Keratinocyte (primary cell): Measurements from ENCODE around the gene SCUBE2. TPM values are rescaled to one million over a fixed set of nuclear protein-coding genes. Genes with fewer than 3 reads are reported as not detected.

Experiments used
- DNase-seq: peaks from one replicate; pipeline ENCODE4 v3.0.0-alpha.2; 2011; ENCODE audit warnings: low read depth, missing footprints, low spot score
- FAIRE-seq: peaks from 2 replicates; lab custom pipeline; 2011; peaks lifted over from hg19 to GRCh38; lab: Jason Lieb, UNC
- H2AFZ ChIP-seq: 2 replicates; pipeline ENCODE4 v1.6.0; 2012; ENCODE audit warnings: low read length, control low read depth, inconsistent platforms; ENCODE audit not compliant: control insufficient read depth
- H3K27ac ChIP-seq: 2 replicates; pipeline ENCODE4 v1.5.1; 2011; ENCODE audit warnings: low read length; ENCODE audit not compliant: control insufficient read depth, insufficient read depth
- H3K27me3 ChIP-seq: 3 replicates; pipeline ENCODE4 v1.6.0; 2011; ENCODE audit warnings: low read length; ENCODE audit not compliant: control insufficient read depth, insufficient read depth; ENCODE audit errors: extremely low read depth
- H3K36me3 ChIP-seq, 2 experiments: 2 replicates in 1 of 2; 3 replicates in 1 of 2; pipeline ENCODE4 v1.5.1; 2011; ENCODE audit warnings: low read length in 2 of 2, mild to moderate bottlenecking in 1 of 2; ENCODE audit not compliant: control insufficient read depth in 2 of 2, insufficient read depth in 2 of 2; ENCODE audit errors: extremely low read depth in 1 of 2
- H3K4me1 ChIP-seq: 3 replicates; pipeline ENCODE4 v1.5.1; 2011; ENCODE audit warnings: low read length; ENCODE audit not compliant: control insufficient read depth, insufficient read depth; ENCODE audit errors: extremely low read depth
- H3K4me2 ChIP-seq: 3 replicates; pipeline ENCODE4 v1.6.0; 2011; ENCODE audit warnings: low read depth, low read length; ENCODE audit not compliant: control insufficient read depth, insufficient read depth; ENCODE audit errors: extremely low read depth
- H3K4me3 ChIP-seq, 3 experiments: fragments of 200-600 bp in 1 of 3; sonication (generic) in 1 of 3; 2 replicates in 2 of 3; 3 replicates in 1 of 3; pipeline ENCODE4 v1.5.1; 2011 to 2016; ENCODE audit warnings: low read length in 3 of 3, mild to moderate bottlenecking in 3 of 3, control low read depth in 2 of 3, inconsistent platforms in 1 of 3, low read depth in 1 of 3, mixed read lengths in 1 of 3, mixed run types in 1 of 3, moderate library complexity in 1 of 3; ENCODE audit not compliant: control insufficient read depth in 2 of 3, insufficient read depth in 2 of 3; ENCODE audit errors: extremely low read depth in 1 of 3
- H3K79me2 ChIP-seq: 2 replicates; pipeline ENCODE4 v1.6.0; 2012; ENCODE audit warnings: low read length; ENCODE audit not compliant: control insufficient read depth, insufficient read depth
- H3K9ac ChIP-seq: 3 replicates; pipeline ENCODE4 v1.6.0; 2011; ENCODE audit warnings: low read length; ENCODE audit not compliant: control insufficient read depth, insufficient read depth; ENCODE audit errors: extremely low read depth
- H3K9me1 ChIP-seq: 3 replicates; pipeline ENCODE4 v1.6.0; 2011; ENCODE audit warnings: low read length; ENCODE audit not compliant: control insufficient read depth, insufficient read depth; ENCODE audit errors: extremely low read depth
- H3K9me3 ChIP-seq: 2 replicates; pipeline ENCODE4 v1.5.1; 2012; ENCODE audit warnings: low read depth, low read length; ENCODE audit not compliant: control insufficient read depth
- H4K20me1 ChIP-seq: 3 replicates; pipeline ENCODE4 v1.6.0; 2011; ENCODE audit warnings: low read length; ENCODE audit not compliant: control insufficient read depth, insufficient read depth; ENCODE audit errors: extremely low read depth
- EZH2 ChIP-seq: IDR thresholded peaks from one replicate; pipeline ENCODE4 v1.6.1; 2012; ENCODE audit warnings: inconsistent platforms, mild to moderate bottlenecking, low read length, moderate library complexity
- dilution Hi-C: fragments of 300-500 bp; cut with MboI; formaldehyde crosslinking; loops from one replicate; pipeline ENCODE4 v1.7.0; 2020; ENCODE audit warnings: low sequenced_read_pairs; ENCODE audit not compliant: extremely low pct_ligation_motif_present
- polyA plus RNA-seq, 5 experiments: library from polyadenylated mRNA; depleted of rRNA in 3 of 5; stranded (reverse) in 3 of 5; stranded (forward) in 1 of 5; unstranded in 1 of 5; fragments of >200 nt; gene quantifications; 1 replicate in 1 of 5; 2 replicates in 3 of 5; 3 replicates in 1 of 5; pipeline versions ENCODE4 v1.2.1 to v1.2.3, GENCODE V29; 2011 to 2012; ENCODE audit warnings: missing spikeins in 2 of 5, low read depth in 1 of 5, low replicate concordance in 1 of 5
- TF ChIP-seq, protein P1 (sequence below), 3 experiments: IDR thresholded peaks in 1 of 3; conservative IDR thresholded peaks in 1 of 3; optimal IDR thresholded peaks in 1 of 3; 2 replicates in 2 of 3; 3 replicates in 1 of 3; pipeline versions ENCODE3 to v1.5.1; 2011; ENCODE audit warnings: low read length in 3 of 3, mild to moderate bottlenecking in 3 of 3, moderate library complexity in 2 of 3, control low read depth in 1 of 3, inconsistent platforms in 1 of 3; ENCODE audit not compliant: insufficient read depth in 2 of 3; ENCODE audit errors: extremely low read depth in 1 of 3

SCUBE2 gene
- polyA plus RNA-seq, 1 donor (not counting 4 experiments of a cell fraction or from before 2014, with no cell fraction given) = 1.5 TPM

DNA sequence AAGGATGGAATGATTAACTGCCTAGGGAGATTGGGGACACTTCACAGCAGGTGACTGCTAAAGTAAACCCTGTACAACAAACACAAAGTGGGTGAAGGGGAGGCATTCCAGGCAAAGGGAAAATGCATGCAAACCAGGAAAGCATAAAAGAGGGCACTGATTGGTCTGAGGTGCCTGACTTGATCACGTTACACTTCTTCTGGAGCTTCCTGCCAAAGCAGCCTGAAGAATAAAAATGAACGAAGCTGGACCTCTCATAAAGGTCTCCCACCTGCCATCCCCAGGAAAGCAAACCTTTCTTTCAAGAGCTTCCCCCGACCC lies 46.7 kb upstream of the SCUBE2 start:
- FAIRE-seq = no peak
- Histone ChIP-seq H3K4me3 (no peak overlapping the region), H3K4me2 (peak overlapping the region; percentile 69), H3K4me1 (peaks cover 28% of the 10 kb centered on the region), H2AFZ (no peak overlapping the region), H3K27me3 (no peaks in the 10 kb centered on the region), H4K20me1 (no peaks in the 10 kb centered on the region), H3K36me3 (peaks cover 6 to 15% of the 10 kb centered on the region in 2 experiments), H3K9me3 (no peaks in the 10 kb centered on the region), H3K9me1 (no peaks in the 10 kb centered on the region), H3K27ac (peak overlapping the region; percentile 62), H3K79me2 (no peaks in the 10 kb centered on the region), H3K9ac (no peak overlapping the region)
- no peak for DNase-seq
- dilution Hi-C loops = no loop called here
- TF ChIP-seq, protein P1, sequence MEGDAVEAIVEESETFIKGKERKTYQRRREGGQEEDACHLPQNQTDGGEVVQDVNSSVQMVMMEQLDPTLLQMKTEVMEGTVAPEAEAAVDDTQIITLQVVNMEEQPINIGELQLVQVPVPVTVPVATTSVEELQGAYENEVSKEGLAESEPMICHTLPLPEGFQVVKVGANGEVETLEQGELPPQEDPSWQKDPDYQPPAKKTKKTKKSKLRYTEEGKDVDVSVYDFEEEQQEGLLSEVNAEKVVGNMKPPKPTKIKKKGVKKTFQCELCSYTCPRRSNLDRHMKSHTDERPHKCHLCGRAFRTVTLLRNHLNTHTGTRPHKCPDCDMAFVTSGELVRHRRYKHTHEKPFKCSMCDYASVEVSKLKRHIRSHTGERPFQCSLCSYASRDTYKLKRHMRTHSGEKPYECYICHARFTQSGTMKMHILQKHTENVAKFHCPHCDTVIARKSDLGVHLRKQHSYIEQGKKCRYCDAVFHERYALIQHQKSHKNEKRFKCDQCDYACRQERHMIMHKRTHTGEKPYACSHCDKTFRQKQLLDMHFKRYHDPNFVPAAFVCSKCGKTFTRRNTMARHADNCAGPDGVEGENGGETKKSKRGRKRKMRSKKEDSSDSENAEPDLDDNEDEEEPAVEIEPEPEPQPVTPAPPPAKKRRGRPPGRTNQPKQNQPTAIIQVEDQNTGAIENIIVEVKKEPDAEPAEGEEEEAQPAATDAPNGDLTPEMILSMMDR (optimal IDR thresholded peaks at IDR 0.05 in 1 of 3, IDR thresholded peaks at IDR 0.05 in 1 of 3, conservative IDR thresholded peaks at IDR 0.05 in 1 of 3; ENCODE audit: extremely low read depth in 1 of 3, insufficient read depth in 2 of 3, low read length in 3 of 3) = no peak
- no peak for TF ChIP-seq EZH2

DNA sequence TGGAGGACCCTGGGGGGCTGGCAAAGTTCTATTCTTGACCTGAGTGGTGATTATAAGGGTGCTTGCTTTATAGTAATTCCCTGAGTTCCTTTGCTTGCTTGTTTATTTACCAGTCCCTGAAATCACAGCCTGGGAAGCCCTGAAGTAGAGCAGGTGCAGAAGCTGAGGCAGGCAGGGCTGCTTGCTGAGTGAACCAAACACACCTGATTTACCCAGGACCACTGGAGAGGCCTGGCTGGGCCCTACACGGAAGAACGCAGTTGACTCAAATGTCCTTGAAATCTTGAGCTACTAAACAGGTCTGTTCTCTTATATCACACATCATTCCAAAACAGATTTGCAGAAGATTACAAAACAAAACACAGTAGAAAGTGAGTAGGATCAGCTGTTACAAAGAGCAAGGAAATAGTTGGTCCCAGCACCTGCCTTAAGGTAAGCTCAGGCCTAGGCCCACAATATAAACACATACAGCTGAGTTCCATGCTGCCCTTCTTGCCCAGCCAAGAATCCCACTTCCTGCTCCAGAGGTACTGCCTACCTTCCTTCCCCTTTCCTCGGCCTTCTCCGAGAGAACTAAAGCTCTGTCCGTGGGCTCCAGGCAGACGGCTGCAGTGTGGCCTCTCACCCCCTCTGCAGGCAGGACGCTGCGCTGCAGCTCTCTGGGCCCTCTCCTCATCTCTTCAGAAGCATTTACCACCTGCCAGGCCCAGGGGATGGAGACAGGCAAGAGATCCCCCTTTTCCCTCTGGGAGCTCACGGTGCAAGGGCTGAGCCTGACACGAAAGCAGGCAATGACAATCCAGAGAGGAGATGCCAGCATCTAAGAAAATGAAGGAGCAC lies 46.1 kb upstream of the SCUBE2 start:
- Histone ChIP-seq H3K4me2 (peak overlapping the region; percentile 36), H3K36me3 (peaks cover 6 to 11% of the 10 kb centered on the region in 2 experiments), H3K4me1 (peaks cover 28% of the 10 kb centered on the region), H2AFZ (no peak overlapping the region), H3K27me3 (no peaks in the 10 kb centered on the region), H3K79me2 (no peaks in the 10 kb centered on the region), H3K4me3 (no peak overlapping the region), H4K20me1 (no peaks in the 10 kb centered on the region), H3K9ac (no peak overlapping the region), H3K9me3 (no peaks in the 10 kb centered on the region), H3K9me1 (no peaks in the 10 kb centered on the region), H3K27ac (no peak overlapping the region)
- no peak for TF ChIP-seq EZH2
- TF ChIP-seq, protein P1 (optimal IDR thresholded peaks at IDR 0.05 in 1 of 3, IDR thresholded peaks at IDR 0.05 in 1 of 3, conservative IDR thresholded peaks at IDR 0.05 in 1 of 3; ENCODE audit: extremely low read depth in 1 of 3, insufficient read depth in 2 of 3, low read length in 3 of 3) = peak; percentile 94 to 99 (median 99)
- FAIRE-seq = peak; percentile 68
- dilution Hi-C loops = no loop called here
- DNase-seq = peak; percentile 30
